ENCODE measurements around the gene ZNF184. TPM values are rescaled to one million over a fixed set of nuclear protein-coding genes. Genes with fewer than 3 reads are reported as not detected.
A peak's percentile ranks its signal among the peaks of the same experiment; 100 is the strongest.

The ZNF184 gene
- total and polyA plus RNA-seq, 9 of the 15 experiments (the other 6 are each of a cell fraction or from before 2014, with no cell fraction given): 7.6 to 22.2 (median 12.8) TPM

DNA sequence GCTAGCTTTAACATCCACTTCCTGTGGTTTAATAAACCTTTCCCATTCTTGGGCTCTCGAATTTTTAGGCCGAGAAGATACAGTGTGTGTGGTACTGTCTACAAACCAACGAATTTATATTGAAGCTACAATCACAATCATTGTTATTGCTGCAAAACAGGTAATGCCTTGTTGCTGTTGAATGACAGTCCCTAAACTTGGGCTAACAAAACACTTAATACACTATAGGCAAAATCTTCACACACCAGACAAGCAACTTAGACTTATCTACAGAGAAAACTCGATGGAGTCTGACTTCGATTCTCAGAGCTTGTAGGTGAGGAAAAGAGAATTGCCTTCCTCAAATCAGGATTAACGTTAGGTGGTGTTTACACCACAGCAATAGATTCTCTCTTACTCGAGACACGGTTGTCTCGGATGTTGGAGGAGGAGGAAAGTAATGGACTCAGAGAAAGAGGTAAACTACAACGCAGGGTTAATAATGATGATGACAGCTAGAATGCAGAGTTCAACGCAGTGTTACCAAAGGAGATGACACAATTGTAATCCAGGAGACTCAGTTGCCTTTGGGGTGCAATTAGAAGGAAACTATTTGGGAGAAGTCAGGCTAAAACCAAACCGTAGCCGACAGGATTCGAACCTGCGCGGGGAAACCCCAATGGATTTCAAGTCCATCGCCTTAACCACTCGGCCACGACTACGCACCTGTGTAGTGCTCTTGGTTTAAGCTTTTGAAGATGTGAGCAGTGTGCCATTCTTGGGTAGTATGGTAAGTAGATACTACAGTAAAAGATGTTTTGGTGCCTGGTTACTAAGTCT lies 32.5 kb upstream of the ZNF184 start (continued):
- no peak for TF ChIP-seq SAFB2 (IDR thresholded peaks at IDR 0.05; ENCODE audit: borderline replicate concordance, low read depth, low read length, severe bottlenecking)
- TF ChIP-seq CHD4 (IDR thresholded peaks at IDR 0.05; ENCODE audit: insufficient read depth, insufficient replicate concordance, low read depth, low read length, poor library complexity, severe bottlenecking): no peak
- no peak for TF ChIP-seq ZNF77 (CRISPR knock-in tag; IDR thresholded peaks at IDR 0.05)
- TF ChIP-seq CREM (IDR thresholded peaks at IDR 0.05; ENCODE audit: low read depth): peak; percentile 69
- no peak for TF ChIP-seq ZNF436 (CRISPR knock-in tag; IDR thresholded peaks at IDR 0.05)
- TF ChIP-seq, protein P1, sequence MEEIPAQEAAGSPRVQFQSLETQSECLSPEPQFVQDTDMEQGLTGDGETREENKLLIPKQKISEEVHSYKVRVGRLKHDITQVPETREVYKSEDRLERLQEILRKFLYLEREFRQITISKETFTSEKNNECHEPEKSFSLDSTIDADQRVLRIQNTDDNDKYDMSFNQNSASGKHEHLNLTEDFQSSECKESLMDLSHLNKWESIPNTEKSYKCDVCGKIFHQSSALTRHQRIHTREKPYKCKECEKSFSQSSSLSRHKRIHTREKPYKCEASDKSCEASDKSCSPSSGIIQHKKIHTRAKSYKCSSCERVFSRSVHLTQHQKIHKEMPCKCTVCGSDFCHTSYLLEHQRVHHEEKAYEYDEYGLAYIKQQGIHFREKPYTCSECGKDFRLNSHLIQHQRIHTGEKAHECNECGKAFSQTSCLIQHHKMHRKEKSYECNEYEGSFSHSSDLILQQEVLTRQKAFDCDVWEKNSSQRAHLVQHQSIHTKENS (CRISPR knock-in tag; IDR thresholded peaks at IDR 0.05): no peak
- TF ChIP-seq, protein P2, sequence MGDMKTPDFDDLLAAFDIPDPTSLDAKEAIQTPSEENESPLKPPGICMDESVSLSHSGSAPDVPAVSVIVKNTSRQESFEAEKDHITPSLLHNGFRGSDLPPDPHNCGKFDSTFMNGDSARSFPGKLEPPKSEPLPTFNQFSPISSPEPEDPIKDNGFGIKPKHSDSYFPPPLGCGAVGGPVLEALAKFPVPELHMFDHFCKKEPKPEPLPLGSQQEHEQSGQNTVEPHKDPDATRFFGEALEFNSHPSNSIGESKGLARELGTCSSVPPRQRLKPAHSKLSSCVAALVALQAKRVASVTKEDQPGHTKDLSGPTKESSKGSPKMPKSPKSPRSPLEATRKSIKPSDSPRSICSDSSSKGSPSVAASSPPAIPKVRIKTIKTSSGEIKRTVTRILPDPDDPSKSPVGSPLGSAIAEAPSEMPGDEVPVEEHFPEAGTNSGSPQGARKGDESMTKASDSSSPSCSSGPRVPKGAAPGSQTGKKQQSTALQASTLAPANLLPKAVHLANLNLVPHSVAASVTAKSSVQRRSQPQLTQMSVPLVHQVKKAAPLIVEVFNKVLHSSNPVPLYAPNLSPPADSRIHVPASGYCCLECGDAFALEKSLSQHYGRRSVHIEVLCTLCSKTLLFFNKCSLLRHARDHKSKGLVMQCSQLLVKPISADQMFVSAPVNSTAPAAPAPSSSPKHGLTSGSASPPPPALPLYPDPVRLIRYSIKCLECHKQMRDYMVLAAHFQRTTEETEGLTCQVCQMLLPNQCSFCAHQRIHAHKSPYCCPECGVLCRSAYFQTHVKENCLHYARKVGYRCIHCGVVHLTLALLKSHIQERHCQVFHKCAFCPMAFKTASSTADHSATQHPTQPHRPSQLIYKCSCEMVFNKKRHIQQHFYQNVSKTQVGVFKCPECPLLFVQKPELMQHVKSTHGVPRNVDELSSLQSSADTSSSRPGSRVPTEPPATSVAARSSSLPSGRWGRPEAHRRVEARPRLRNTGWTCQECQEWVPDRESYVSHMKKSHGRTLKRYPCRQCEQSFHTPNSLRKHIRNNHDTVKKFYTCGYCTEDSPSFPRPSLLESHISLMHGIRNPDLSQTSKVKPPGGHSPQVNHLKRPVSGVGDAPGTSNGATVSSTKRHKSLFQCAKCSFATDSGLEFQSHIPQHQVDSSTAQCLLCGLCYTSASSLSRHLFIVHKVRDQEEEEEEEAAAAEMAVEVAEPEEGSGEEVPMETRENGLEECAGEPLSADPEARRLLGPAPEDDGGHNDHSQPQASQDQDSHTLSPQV (IDR thresholded peaks at IDR 0.05): peak; percentile 87
- TF ChIP-seq ZNF324 (CRISPR knock-in tag; IDR thresholded peaks at IDR 0.05): 0 out of 2 replicates have a peak, but pooled peaks have one; percentile 31
- peak; percentile 89 for TF ChIP-seq CXXC5 (CRISPR knock-in tag; IDR thresholded peaks at IDR 0.05)
- TF ChIP-seq MTA2 (IDR thresholded peaks at IDR 0.05; ENCODE audit: low read depth): no peak
- TF ChIP-seq, protein P3, sequence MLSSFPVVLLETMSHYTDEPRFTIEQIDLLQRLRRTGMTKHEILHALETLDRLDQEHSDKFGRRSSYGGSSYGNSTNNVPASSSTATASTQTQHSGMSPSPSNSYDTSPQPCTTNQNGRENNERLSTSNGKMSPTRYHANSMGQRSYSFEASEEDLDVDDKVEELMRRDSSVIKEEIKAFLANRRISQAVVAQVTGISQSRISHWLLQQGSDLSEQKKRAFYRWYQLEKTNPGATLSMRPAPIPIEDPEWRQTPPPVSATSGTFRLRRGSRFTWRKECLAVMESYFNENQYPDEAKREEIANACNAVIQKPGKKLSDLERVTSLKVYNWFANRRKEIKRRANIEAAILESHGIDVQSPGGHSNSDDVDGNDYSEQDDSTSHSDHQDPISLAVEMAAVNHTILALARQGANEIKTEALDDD (IDR thresholded peaks at IDR 0.05): peak; percentile 100
- TF ChIP-seq, protein P4, sequence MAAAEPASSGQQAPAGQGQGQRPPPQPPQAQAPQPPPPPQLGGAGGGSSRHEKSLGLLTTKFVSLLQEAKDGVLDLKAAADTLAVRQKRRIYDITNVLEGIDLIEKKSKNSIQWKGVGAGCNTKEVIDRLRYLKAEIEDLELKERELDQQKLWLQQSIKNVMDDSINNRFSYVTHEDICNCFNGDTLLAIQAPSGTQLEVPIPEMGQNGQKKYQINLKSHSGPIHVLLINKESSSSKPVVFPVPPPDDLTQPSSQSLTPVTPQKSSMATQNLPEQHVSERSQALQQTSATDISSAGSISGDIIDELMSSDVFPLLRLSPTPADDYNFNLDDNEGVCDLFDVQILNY (CRISPR knock-in tag; IDR thresholded peaks at IDR 0.05): no peak
- peak in 1 of 2 experiments; percentile 98; a peak in 2 of 4 replicates for TF ChIP-seq TBL1XR1 (IDR thresholded peaks at IDR 0.05; ENCODE audit: low read length in 2 of 2)
- no peak for TF ChIP-seq TAF9B (IDR thresholded peaks at IDR 0.05; ENCODE audit: partially characterized antibody)
- no peak for TF ChIP-seq NFRKB (IDR thresholded peaks at IDR 0.05; ENCODE audit: low read depth)
- no peak for TF ChIP-seq SRF (CRISPR knock-in tag; IDR thresholded peaks at IDR 0.05)
- TF ChIP-seq PCBP1 (IDR thresholded peaks at IDR 0.05; ENCODE audit: low read depth, low read length, poor library complexity, severe bottlenecking): no peak
- no peak for TF ChIP-seq FOXJ3 (CRISPR knock-in tag; IDR thresholded peaks at IDR 0.05)
- no peak for TF ChIP-seq BRCA1 (IDR thresholded peaks at IDR 0.05)
- TF ChIP-seq BRCA1 (CRISPR knock-in tag; IDR thresholded peaks at IDR 0.05): no peak
- no peak for TF ChIP-seq ZNF785 (CRISPR knock-in tag; IDR thresholded peaks at IDR 0.05)
- TF ChIP-seq GATA2 (CRISPR knock-in tag; IDR thresholded peaks at IDR 0.05): no peak

All from K562 (cell line).